GOT3 (cell line): ENCODE results near the gene FOXI3.
"Not testable (repeated sequence)": the region's sequence is repeated elsewhere in the genome, so short reads cannot be mapped to it uniquely, and the experiment has no call there.

Experiments used
- DNase-seq: peaks from one replicate; lab custom pipeline; 2025; ENCODE audit warnings: mixed read lengths; lab: John Stamatoyannopoulos, UW

Gene FOXI3

DNA sequence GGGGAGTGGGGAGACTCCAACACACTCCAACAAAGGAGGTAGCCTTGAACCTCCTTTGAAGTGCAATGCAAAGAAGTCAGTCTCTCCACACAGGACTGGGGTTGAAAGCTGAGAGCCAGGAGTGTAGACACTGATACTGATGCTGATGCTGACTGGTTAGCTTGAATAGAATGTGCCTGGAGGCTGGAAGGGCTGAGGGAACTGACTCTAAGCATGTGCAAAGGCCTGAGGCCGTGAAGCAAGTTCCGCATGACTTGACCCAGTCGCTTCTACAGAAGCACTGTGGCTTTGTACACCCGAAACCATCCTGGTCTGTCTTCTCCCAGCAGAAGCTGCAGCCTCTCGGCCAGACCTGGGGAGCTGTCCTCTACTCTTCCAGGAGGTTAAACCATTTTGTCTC is 10.4 kb downstream of the FOXI3 start:
- DNase-seq = no peak

DNA sequence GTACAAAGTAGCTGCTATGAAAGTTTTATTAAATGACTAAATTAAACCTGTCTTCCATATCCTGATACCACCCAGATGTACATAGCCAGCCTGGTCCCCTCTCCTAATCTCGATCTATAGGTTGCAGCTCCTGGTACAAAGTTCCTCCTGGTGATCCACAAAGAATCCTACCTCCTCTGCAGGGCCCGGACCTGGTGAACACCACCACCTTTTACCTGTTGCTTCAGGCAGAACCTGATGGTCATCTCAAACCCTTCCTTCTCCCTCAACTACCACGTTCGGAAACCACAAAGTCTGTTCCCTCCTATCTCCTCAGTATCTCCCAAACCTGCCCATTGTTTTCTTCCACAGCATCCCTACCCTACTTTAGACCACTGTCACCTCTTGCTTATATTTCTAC is 15.5 kb downstream of the FOXI3 start:
- DNase-seq = no peak

DNA sequence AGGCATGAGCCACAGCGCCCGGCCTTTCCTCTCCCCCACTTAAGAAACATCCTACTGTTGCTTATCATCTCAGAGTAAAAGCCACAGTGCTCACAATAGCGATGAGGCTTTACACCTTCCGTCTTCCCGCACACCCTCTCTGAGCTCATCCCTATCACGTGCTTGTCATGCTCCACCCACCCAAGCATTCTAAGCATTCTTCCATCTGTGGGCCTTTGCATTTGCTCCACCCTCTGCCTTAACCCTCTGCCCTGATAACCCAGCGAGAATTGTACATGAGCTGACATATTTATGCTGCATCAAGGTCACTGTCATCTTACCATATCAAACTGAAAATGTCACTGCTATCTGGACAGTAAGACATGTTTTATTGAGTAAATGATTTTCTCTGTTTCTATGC is 22.6 kb downstream of the FOXI3 start:
- no peak for DNase-seq

DNA sequence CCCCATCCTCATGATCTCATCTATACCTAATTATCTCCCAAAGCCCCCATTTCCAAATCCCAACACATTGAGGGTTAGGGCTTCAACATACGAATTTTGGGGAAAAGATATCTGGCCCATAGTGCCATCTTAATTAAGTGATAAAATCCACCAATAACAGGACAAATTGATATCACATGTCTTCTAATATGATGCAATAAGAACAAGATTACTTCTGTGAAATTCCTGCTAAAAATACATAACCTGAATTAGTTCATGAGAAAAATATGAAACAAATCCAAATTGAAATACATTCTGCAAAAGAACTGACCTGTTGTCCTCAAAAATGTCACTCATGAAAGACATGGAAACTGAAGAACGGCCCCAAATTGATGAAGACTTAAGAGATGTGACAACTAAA is 28.8 kb downstream of the FOXI3 start:
- DNase-seq = no peak

- not testable (repeated sequence) for DNase-seq
These were observed 33.4 kb downstream of the FOXI3 start for GRCh38 chr2:88419051-88419450.

DNA sequence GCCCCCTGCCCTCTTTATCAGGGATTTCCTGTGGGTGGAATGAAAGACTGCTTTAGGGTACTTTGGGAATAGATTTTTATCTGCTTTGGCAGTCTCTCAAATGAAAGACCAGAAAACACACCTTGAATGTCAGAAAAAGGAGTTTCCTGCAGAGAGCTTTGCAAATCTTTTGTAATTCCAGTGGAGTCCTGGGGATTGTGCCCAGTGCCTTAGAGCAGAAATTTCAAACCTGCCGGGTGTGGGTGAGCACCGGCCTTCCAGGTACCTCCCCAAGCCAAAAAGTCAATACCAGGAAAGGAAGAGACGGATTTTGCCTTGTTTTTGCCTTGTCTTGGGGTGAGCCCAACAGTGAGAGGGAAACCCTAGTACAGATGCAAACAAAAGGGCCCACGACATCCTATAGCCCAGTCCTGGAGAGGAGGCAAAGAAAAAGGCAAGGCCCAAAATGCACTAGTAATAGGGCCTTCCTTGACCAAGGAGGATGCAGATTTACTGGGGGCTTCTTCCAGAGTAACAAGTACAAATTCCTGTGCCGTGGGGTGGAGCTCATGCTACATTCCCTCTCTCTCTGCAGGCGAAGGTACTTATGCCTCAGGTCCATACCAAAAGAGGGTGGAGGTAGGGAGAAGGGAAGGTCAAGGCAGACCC is 36.4 kb downstream of the FOXI3 start:
- no peak for DNase-seq

- not testable (repeated sequence) for DNase-seq
These were observed 43.6 kb downstream of the FOXI3 start for GRCh38 chr2:88408870-88409269.

GRCh38 chr2:88400037-88400767 is 52.3 kb downstream of the FOXI3 start:
- no peak for DNase-seq

DNA sequence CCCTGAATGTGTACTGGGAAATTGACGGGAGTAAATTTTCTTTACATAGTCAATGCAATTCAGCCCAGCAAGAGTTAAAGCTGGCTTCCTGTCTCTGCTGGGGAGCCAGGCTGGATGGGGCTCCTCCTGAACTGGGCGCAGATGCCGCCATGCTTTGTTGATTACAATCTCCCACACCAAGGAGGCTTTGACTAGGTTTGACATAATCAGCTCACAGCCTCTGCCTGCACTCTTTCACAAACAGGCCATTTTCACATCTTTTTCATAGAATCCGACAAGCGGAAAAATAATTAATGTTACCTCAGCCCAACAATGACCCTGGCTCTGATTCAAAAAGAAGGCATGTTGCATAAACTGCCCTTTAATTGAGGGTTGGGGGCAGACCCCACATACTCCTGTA is 54.3 kb downstream of the FOXI3 start:
- no peak for DNase-seq
